Epithelial cell of proximal tubule (primary cell): ENCODE data around the gene GCK. TPM values are rescaled to one million over a fixed set of nuclear protein-coding genes. Genes with fewer than 3 reads are reported as not detected.

Source experiments
- total RNA-seq: library from RNA; depleted of rRNA; stranded (reverse); fragments of >200 nt; gene quantifications from 2 replicates; pipeline ENCODE4 v1.2.3, GENCODE V29; 2015

Gene GCK
- total RNA-seq, 1 donor from 2014 or later = 1.0 TPM

Other genes with a start within 250 kb of the GCK start
- not detected in 2 replicates for gene SPDYE1, start 191.5 kb downstream of the GCK start, total RNA-seq
- gene DBNL, start 144.7 kb downstream of the GCK start, total RNA-seq = 97.7 and 151 TPM in 2 replicates
- gene PGAM2, start 123.9 kb downstream of the GCK start, total RNA-seq = not detected in 2 replicates
- gene POLM, start 106.9 kb downstream of the GCK start, total RNA-seq = 8.0 and 19.1 TPM in 2 replicates
- gene AEBP1, start 85.1 kb downstream of the GCK start, total RNA-seq = 37.3 and 78.4 TPM in 2 replicates
- 92.7 and 160 TPM in 2 replicates for gene POLD2, start 65.9 kb downstream of the GCK start, total RNA-seq
- not detected in 2 replicates for gene MYL7, start 48.1 kb downstream of the GCK start, total RNA-seq
- 79.3 and 111 TPM in 2 replicates for gene YKT6, start 11.5 kb upstream of the GCK start, total RNA-seq
- gene CAMK2B, start 136.2 kb upstream of the GCK start, total RNA-seq = not detected in 2 replicates